HL-60/S4 treated with retinoic acid at 250 ng/mL for 4 days and 3 days (cell line): ENCODE data around the gene BSCL2.
"Not testable (repeated sequence)": the region's sequence is repeated elsewhere in the genome, so short reads cannot be mapped to it uniquely, and the experiment has no call there.

Source experiments
- in situ Hi-C: fragments of 300-500 bp; cut with MboI; formaldehyde crosslinking; loops from 2 replicates; pipeline ENCODE4 v1.7.0; 2022; ENCODE audit warnings: low sequenced_read_pairs

Gene BSCL2

GRCh38 chr11:62689421-62690183, 17.6 kb downstream of the BSCL2 start, which contains the start of gene LRRN4CL:
Gene LRRN4CL (minus strand): TSS chr11:62689530. CDS start chr11:62688508, 1,022 bp downstream.
- in situ Hi-C loops, result loop anchor here (10.0 kb wide), 1 partner anchor 275 kb away; the partner anchor contains the start of gene SCGB1A1

- in situ Hi-C loops, result no loop called here
Observed at GRCh38 chr11:62688491-62688890, 18.7 kb downstream of the BSCL2 start.

- in situ Hi-C loops, result no loop called here
Observed at GRCh38 chr11:62687508-62688396, 19.5 kb downstream of the BSCL2 start.

GRCh38 chr11:62682518-62682917, 24.7 kb downstream of the BSCL2 start:
- in situ Hi-C loops, result no loop called here

GRCh38 chr11:62680825-62681240, 26.4 kb downstream of the BSCL2 start:
- in situ Hi-C loops, result no loop called here

- in situ Hi-C loops, result no loop called here
Observed at GRCh38 chr11:62678770-62679696, 28.2 kb downstream of the BSCL2 start, which contains the start of gene UBXN1. Gene UBXN1 (minus strand): TSS chr11:62679073. CDS start chr11:62678923, 150 bp downstream.

GRCh38 chr11:62678433-62678769, 28.8 kb downstream of the BSCL2 start:
- in situ Hi-C loops, result no loop called here

- in situ Hi-C loops, result no loop called here
Observed at GRCh38 chr11:62677714-62678113, 29.5 kb downstream of the BSCL2 start.

- in situ Hi-C loops, result no loop called here
Observed at GRCh38 chr11:62677156-62677555, 30.1 kb downstream of the BSCL2 start.

- in situ Hi-C loops, result no loop called here
Observed at GRCh38 chr11:62676698-62677097, 30.5 kb downstream of the BSCL2 start.

GRCh38 chr11:62675415-62675814, 31.8 kb downstream of the BSCL2 start:
- in situ Hi-C loops, result not testable (repeated sequence)

- in situ Hi-C loops, result no loop called here
Observed at GRCh38 chr11:62673196-62673525, 34.1 kb downstream of the BSCL2 start.

- in situ Hi-C loops, result no loop called here
Observed at GRCh38 chr11:62671608-62672389, 35.4 kb downstream of the BSCL2 start, which contains the start of the genes LBHD1 and UQCC3. Gene LBHD1 (minus strand): TSS chr11:62672267. CDS start chr11:62670031, 2,236 bp downstream. Gene UQCC3 (plus strand): TSS chr11:62671673. CDS start chr11:62671746, 73 bp downstream.

- in situ Hi-C loops, result no loop called here
Observed at GRCh38 chr11:62671236-62671607, 36.0 kb downstream of the BSCL2 start.

GRCh38 chr11:62669420-62670161, 37.6 kb downstream of the BSCL2 start:
- in situ Hi-C loops, result no loop called here

GRCh38 chr11:62667460-62667859, 39.8 kb downstream of the BSCL2 start:
- in situ Hi-C loops, result no loop called here

GRCh38 chr11:62666259-62666926, 40.8 kb downstream of the BSCL2 start:
- in situ Hi-C loops, result no loop called here

- in situ Hi-C loops, result no loop called here
Observed at GRCh38 chr11:62665599-62666258, 41.5 kb downstream of the BSCL2 start.
